Esophagus muscularis mucosa (tissue), 4 donors: ENCODE results near the gene CEP290. TPM values are rescaled to one million over a fixed set of nuclear protein-coding genes. Genes with fewer than 3 reads are reported as not detected.

ENCODE experiments used
- DNase-seq: peaks from one replicate; pipeline ENCODE4 v3.0.0-alpha.2; 2017; ENCODE audit errors: extremely low spot score
- H3K27ac ChIP-seq, 4 donors: fragments of 200-600 bp; sonication (generic); replicated peaks in 1 of 4; 1 replicate in 3 of 4; 2 replicates in 1 of 4; pipeline ENCODE4 v1.5.1; 2016 to 2019; ENCODE audit warnings: mild to moderate bottlenecking in 1 of 4
- H3K27me3 ChIP-seq, 4 donors: fragments of 200-600 bp; sonication (generic); one replicate each; pipeline versions ENCODE4 v1.5.1 to v1.6.0; 2016 to 2019
- H3K36me3 ChIP-seq, 4 donors: fragments of 200-600 bp; sonication (generic); one replicate each; pipeline ENCODE4 v1.5.1; 2016 to 2019
- H3K4me1 ChIP-seq, 4 donors: fragments of 200-600 bp; sonication (generic); one replicate each; pipeline ENCODE4 v1.5.1; 2016 to 2019
- H3K4me3 ChIP-seq, 4 donors: fragments of 200-600 bp; sonication (generic); 1 replicate in 2 of 4; 2 replicates in 2 of 4; pipeline ENCODE4 v1.5.1; 2016 to 2019; ENCODE audit warnings: mild to moderate bottlenecking in 4 of 4, moderate library complexity in 1 of 4
- H3K9me3 ChIP-seq, 4 donors: fragments of 200-600 bp; sonication (generic); 1 replicate in 3 of 4; 2 replicates in 1 of 4; pipeline ENCODE4 v1.5.1; 2016 to 2019
- EP300 ChIP-seq: sonication (generic); formaldehyde crosslinking; IDR thresholded peaks from one replicate; pipeline ENCODE4 v1.6.1; 2017; ENCODE audit warnings: antibody characterized with exemption
- POLR2A ChIP-seq: fragments of 450-650 bp; IDR thresholded peaks from one replicate; pipeline ENCODE4 v1.6.1; 2017; ENCODE audit warnings: antibody characterized with exemption, moderate library complexity, mild to moderate bottlenecking, low read depth
- POLR2AphosphoS5 ChIP-seq, 2 donors: sonication (generic); formaldehyde crosslinking; IDR thresholded peaks; one replicate each; pipeline ENCODE4 v1.6.1; 2017; ENCODE audit warnings: antibody characterized with exemption in 2 of 2
- WGBS: methylation state at CpG from one replicate; pipeline ENCODE4 v1.1.5; 2018; 5-methylcytosine and 5-hydroxymethylcytosine counted together
- intact Hi-C: fragments of 100-400 bp; cut with DNase I; formaldehyde crosslinking; loops from one replicate; pipeline ENCODE4 v1.15.1; 2023
- total RNA-seq, 4 donors: library from RNA; depleted of rRNA; stranded (reverse); fragments of >200 nt; gene quantifications; one replicate each; pipeline versions ENCODE4 v1.1.0 to v1.2.1, GENCODE V29; 2016
- TF ChIP-seq, protein P1 (sequence below), 3 experiments: fragments of 200-600 bp in 2 of 3; fragments of 450-650 bp in 1 of 3; sonication (generic) in 2 of 3; IDR thresholded peaks; one replicate each; pipeline ENCODE4 v1.5.1; 2017 to 2019; ENCODE audit warnings: antibody characterized with exemption in 3 of 3, mild to moderate bottlenecking in 2 of 3, moderate library complexity in 1 of 3

Gene CEP290
- total RNA-seq, 4 donors from 2014 or later, result 8.1 to 18.1 (median 13.6) TPM

DNA sequence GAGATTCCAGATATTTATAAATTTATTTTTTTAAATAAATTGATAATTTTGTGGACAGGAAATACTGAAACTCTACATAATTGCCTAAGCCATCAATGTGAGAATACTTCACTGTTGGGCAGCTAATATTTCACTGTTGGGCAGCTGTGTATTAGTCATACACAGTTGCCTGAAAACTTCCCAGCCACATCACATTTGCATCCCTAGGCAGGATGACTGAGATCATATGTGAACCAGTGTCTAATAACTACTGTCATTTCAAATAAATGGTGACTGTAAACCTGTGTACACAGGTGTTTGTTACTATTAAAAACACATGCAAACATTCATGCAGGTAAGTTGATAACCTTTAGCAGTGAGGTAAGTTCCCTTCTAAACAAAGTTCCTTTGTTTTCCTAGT, 44.1 kb upstream of the CEP290 start:
- peaks cover 0 to 33% (median 18%) of the 10 kb centered on the region in 4 donors for H3K36me3 ChIP-seq
- no peak overlapping the region for H3K27ac ChIP-seq
- no peaks in the 10 kb centered on the region for H3K9me3 ChIP-seq
- no peak for DNase-seq
- no peaks in the 10 kb centered on the region for H3K4me1 ChIP-seq
- TF ChIP-seq POLR2AphosphoS5 (IDR thresholded peaks at IDR 0.05) (no peak), EP300 (no peak), POLR2A (no peak)
- TF ChIP-seq, protein P1, sequence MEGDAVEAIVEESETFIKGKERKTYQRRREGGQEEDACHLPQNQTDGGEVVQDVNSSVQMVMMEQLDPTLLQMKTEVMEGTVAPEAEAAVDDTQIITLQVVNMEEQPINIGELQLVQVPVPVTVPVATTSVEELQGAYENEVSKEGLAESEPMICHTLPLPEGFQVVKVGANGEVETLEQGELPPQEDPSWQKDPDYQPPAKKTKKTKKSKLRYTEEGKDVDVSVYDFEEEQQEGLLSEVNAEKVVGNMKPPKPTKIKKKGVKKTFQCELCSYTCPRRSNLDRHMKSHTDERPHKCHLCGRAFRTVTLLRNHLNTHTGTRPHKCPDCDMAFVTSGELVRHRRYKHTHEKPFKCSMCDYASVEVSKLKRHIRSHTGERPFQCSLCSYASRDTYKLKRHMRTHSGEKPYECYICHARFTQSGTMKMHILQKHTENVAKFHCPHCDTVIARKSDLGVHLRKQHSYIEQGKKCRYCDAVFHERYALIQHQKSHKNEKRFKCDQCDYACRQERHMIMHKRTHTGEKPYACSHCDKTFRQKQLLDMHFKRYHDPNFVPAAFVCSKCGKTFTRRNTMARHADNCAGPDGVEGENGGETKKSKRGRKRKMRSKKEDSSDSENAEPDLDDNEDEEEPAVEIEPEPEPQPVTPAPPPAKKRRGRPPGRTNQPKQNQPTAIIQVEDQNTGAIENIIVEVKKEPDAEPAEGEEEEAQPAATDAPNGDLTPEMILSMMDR (IDR thresholded peaks at IDR 0.05), result no peak
- intact Hi-C loops, result loop anchor here (10.0 kb wide), 1 partner anchor 209 kb away; no protein-coding TSS in a partner anchor
- H3K27me3 ChIP-seq, result no peaks in the 10 kb centered on the region
- no peak overlapping the region for H3K4me3 ChIP-seq

DNA sequence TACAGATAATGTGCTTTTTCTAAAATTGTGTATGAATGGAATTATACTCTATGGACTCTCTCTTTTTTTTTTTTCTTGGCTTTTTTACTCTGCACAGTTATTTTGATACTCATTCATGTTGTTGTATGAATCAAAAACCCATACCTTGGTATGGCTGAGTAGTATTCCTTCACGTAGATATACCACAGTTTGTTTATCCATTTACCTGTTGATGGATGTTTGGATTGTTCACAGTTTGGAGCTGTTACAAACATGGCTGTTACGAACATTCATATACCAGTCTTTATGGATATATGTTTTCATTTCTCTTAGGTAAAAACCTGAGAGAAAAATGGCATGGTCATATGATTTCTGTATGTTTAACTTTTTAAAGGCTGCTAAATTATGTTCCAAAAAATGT, 43.4 kb upstream of the CEP290 start:
- H3K4me1 ChIP-seq, result no peaks in the 10 kb centered on the region
- H3K27me3 ChIP-seq, result no peaks in the 10 kb centered on the region
- intact Hi-C loops, result loop anchor here (10.0 kb wide), 1 partner anchor 210 kb away; no protein-coding TSS in a partner anchor
- WGBS, result 99% methylated on average over 2 of the region's 2 CpGs
- no peak for DNase-seq
- H3K9me3 ChIP-seq, result no peaks in the 10 kb centered on the region
- no peak overlapping the region for H3K4me3 ChIP-seq
- H3K27ac ChIP-seq, result no peak overlapping the region
- no peak for TF ChIP-seq POLR2A
- TF ChIP-seq POLR2AphosphoS5 (IDR thresholded peaks at IDR 0.05), result no peak
- TF ChIP-seq EP300, result no peak
- TF ChIP-seq, protein P1 (IDR thresholded peaks at IDR 0.05), result no peak
- peaks cover 0 to 37% (median 21%) of the 10 kb centered on the region in 4 donors for H3K36me3 ChIP-seq

DNA sequence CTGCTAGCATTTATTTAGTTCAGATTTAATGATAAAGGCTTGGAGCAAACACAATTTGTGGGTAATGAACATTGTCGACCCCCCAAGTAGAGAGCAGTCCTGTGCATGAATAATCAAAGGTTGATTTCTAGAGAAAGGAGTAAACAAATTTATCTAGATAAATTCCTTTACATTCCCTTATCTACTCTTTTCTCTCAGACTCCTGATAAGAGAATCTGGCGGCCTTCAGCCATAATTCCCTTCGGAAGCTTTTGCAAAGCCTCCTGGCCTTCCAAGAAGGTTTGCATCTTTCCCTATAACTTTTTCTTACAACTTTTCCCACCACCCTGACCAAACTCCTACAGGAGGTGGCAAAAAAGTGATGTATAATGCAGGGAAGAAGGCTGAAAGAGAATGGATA, 42.3 kb upstream of the CEP290 start:
- intact Hi-C loops, result loop anchor here (10.0 kb wide), 1 partner anchor 211 kb away; no protein-coding TSS in a partner anchor
- Histone ChIP-seq H3K4me1 (no peaks in the 10 kb centered on the region), H3K27ac (no peak overlapping the region), H3K4me3 (no peak overlapping the region), H3K27me3 (no peaks in the 10 kb centered on the region), H3K36me3 (peaks cover 0 to 46% (median 26%) of the 10 kb centered on the region in 4 donors), H3K9me3 (no peaks in the 10 kb centered on the region)
- no peak for DNase-seq
- 91% methylated on average over 3 of the region's 3 CpGs for WGBS
- no peak for TF ChIP-seq POLR2AphosphoS5 (IDR thresholded peaks at IDR 0.05)
- TF ChIP-seq, protein P1 (IDR thresholded peaks at IDR 0.05), result no peak
- TF ChIP-seq EP300, result no peak
- no peak for TF ChIP-seq POLR2A

DNA sequence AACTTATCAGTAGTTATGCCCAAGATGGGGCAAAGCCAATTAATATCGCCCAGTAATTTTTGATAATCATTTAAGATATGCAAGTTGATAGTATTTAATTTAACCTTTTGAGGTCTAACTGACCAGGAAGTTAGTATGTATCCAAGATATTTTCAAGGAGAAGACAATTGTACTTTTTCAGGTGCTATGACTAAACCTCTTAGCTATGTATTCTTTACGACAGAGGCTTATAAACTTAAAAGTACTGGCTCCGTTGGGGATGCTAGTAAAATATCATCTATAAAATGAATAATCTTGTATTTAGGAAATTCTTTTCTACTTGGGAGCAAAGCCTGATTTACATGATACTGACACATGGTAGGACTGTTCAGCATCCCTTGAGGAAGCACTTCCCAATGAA, 40.5 kb upstream of the CEP290 start:
- intact Hi-C loops, result loop anchor here (10.0 kb wide), 1 partner anchor 212 kb away; no protein-coding TSS in a partner anchor
- Histone ChIP-seq H3K9me3 (no peaks in the 10 kb centered on the region), H3K36me3 (peaks cover 0 to 60% (median 29%) of the 10 kb centered on the region in 4 donors), H3K27me3 (no peaks in the 10 kb centered on the region), H3K4me1 (no peaks in the 10 kb centered on the region), H3K27ac (no peak overlapping the region), H3K4me3 (no peak overlapping the region)
- TF ChIP-seq EP300 (no peak), POLR2A (no peak), POLR2AphosphoS5 (IDR thresholded peaks at IDR 0.05) (no peak)
- TF ChIP-seq, protein P1 (IDR thresholded peaks at IDR 0.05), result no peak
- 97% methylated on average over 3 of the region's 3 CpGs for WGBS
- DNase-seq, result no peak

DNA sequence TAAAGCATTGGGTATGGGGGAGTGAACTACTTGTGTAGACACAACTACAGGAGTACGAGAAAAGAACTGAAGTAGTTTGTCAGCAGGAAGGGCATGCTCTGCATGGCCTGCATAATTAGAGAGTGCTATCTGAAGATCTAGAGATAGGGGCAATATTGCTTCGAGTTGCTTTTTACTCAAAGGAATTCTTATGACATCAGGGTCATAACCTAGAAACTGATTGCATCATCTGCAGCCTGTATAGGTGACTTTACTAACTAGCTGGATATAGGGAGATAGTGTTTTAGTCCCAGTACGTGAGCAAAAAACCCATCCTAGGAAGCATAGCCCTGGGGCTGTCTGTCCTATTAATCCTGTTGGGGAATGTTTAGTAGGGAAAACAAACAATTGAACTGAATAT, 40.0 kb upstream of the CEP290 start:
- Histone ChIP-seq H3K27ac (no peak overlapping the region), H3K4me3 (no peak overlapping the region), H3K9me3 (no peaks in the 10 kb centered on the region), H3K36me3 (peaks cover 0 to 66% (median 35%) of the 10 kb centered on the region in 4 donors), H3K4me1 (no peaks in the 10 kb centered on the region), H3K27me3 (no peaks in the 10 kb centered on the region)
- no peak for TF ChIP-seq POLR2A
- TF ChIP-seq, protein P1 (IDR thresholded peaks at IDR 0.05), result no peak
- TF ChIP-seq POLR2AphosphoS5 (IDR thresholded peaks at IDR 0.05), result no peak
- no peak for TF ChIP-seq EP300
- intact Hi-C loops, result loop anchor here (10.0 kb wide), 1 partner anchor 213 kb away; no protein-coding TSS in a partner anchor
- 94% methylated on average over 3 of the region's 3 CpGs for WGBS
- DNase-seq, result no peak
